Activated naive CD8-positive, alpha-beta T cell treated with anti-CD3 and anti-CD28 coated beads, Interleukin-2, amount 10 ng/mL, durations not matched to agents 7 days and 5 days (primary cell): ENCODE measurements around the gene ESYT1. TPM values are rescaled to one million over a fixed set of nuclear protein-coding genes. Genes with fewer than 3 reads are reported as not detected.

Source experiments
- ATAC-seq: fragments of 150-1000 bp; cut with Tn5 transposase; one replicate; pipeline ENCODE4 v1.10.0; 2021; ENCODE audit warnings: low read depth, moderate library complexity
- POLR2A ChIA-PET: fragments of 350-600 bp; sonication (Branson Sonifier 250); formaldehyde crosslinking; loops from one replicate; lab custom pipeline; 2021; ENCODE audit warnings: antibody characterized with exemption; lab: Charles Lee
- DNase-seq: peaks from one replicate; pipeline ENCODE4 v3.0.0; 2021
- H3K27ac Mint-ChIP-seq: one replicate; pipeline ENCODE4 v1.8.0; 2022; ENCODE audit warnings: mild to moderate bottlenecking, mixed read lengths
- H3K27me3 Mint-ChIP-seq: one replicate; pipeline ENCODE4 v1.8.0; 2022; ENCODE audit warnings: mild to moderate bottlenecking, moderate library complexity, mixed read lengths
- H3K36me3 Mint-ChIP-seq: one replicate; pipeline ENCODE4 v1.8.0; 2021; ENCODE audit warnings: mild to moderate bottlenecking, mixed read lengths
- H3K4me1 Mint-ChIP-seq: one replicate; pipeline ENCODE4 v1.8.0; 2021; ENCODE audit warnings: mixed read lengths
- H3K4me3 Mint-ChIP-seq: one replicate; pipeline ENCODE4 v1.8.0; 2022; ENCODE audit warnings: mild to moderate bottlenecking, moderate library complexity, mixed read lengths
- H3K9me3 Mint-ChIP-seq: one replicate; pipeline ENCODE4 v1.8.0; 2021; ENCODE audit warnings: mixed read lengths
- total RNA-seq, 2 experiments: library from RNA; stranded (reverse); gene quantifications; one replicate each; pipeline ENCODE4 v1.2.3, GENCODE V29; 2021

Gene ESYT1
- total RNA-seq, 2 experiments from 2014 or later: 251 TPM

DNA sequence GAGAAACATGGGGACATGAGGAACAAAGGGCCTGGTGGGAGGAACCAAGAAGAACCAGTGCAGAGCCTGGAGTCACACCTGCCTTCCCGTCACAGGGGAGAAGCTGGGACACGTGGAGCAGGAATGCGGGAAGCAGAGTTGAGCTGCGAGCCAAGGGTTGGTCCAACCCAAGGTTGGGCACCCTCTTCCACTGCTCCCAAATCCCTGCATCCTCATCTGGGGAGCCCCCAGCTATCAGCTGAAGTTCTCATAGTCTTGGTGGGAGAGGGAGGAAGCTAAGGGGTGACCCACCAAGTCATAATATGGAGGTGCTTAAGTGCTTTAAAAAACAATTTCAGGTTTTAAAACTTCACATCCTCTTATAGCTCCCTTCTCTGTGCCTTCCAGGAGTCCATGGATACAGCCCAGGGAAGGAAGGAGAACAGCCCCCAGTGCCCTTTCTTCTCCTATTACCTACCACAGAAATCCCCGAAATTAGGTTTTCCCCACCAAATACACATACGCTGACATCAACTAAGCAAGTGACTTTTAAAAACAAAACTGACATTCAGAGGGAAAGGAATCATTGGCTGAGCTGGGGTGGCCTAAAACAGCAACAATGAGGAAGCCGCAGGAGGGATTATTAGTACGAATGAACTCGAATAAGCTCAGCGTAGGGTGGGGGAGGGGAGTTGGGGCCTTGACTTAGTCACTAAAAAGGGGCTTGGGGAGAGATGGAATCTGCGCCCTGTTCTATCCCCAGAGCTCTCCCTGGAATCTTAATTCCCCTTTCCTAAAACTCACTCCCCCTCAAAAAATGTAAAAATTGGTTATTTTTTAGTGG, 34.6 kb downstream of the ESYT1 start:
- Mint-ChIP-seq H3K4me1 (peaks cover 28% of the 10 kb centered on the region), H3K27me3 (no peaks in the 10 kb centered on the region)

GRCh38 chr12:56163533-56164344, 35.7 kb downstream of the ESYT1 start:
- H3K9me3 Mint-ChIP-seq: no peaks in the 10 kb centered on the region
- POLR2A ChIA-PET: interaction anchor here (0.7 to 9.1 kb wide), 11 partner anchors 10 to 59 kb away, joined by 3 to 145 read pairs (median 6); partner anchors contain the start of genes ESYT1, MYL6B, PA2G4 and RNF41
- DNase-seq (no peak), ATAC-seq (no peak)
- H3K36me3 Mint-ChIP-seq: peaks cover 49% of the 10 kb centered on the region
- no peaks in the 10 kb centered on the region for H3K27me3 Mint-ChIP-seq
- H3K4me3 Mint-ChIP-seq: no peak overlapping the region
- peak overlapping the region; percentile 12 for H3K27ac Mint-ChIP-seq
- peaks cover 28% of the 10 kb centered on the region for H3K4me1 Mint-ChIP-seq

More for the DNA sequence above, 34.6 kb downstream of the ESYT1 start:
- ATAC-seq (no peak), DNase-seq (no peak)
- Mint-ChIP-seq H3K36me3 (peaks cover 48% of the 10 kb centered on the region), H3K9me3 (no peaks in the 10 kb centered on the region), H3K27ac (peak overlapping the region; percentile 54), H3K4me3 (peak overlapping the region; percentile 4)
- POLR2A ChIA-PET: interaction anchor here (0.7 to 9.1 kb wide), 15 partner anchors 9 to 306 kb away, joined by 3 to 145 read pairs (median 6); partner anchors contain the start of genes ESYT1, MYL6B, PA2G4 and RAB5B

GRCh38 chr12:56164345-56164729, 36.3 kb downstream of the ESYT1 start:
- no peak for ATAC-seq
- Mint-ChIP-seq H3K36me3 (peaks cover 47% of the 10 kb centered on the region), H3K4me1 (peaks cover 25% of the 10 kb centered on the region), H3K27me3 (no peaks in the 10 kb centered on the region), H3K27ac (peak overlapping the region; percentile 8), H3K4me3 (no peak overlapping the region), H3K9me3 (no peaks in the 10 kb centered on the region)
- POLR2A ChIA-PET: interaction anchor here (1.0 to 9.1 kb wide), 5 partner anchors 10 to 45 kb away, joined by 3 to 145 read pairs (median 4); partner anchors contain the start of genes ESYT1 and SMARCC2
- no peak for DNase-seq

- Mint-ChIP-seq H3K9me3 (no peaks in the 10 kb centered on the region), H3K27ac (no peak overlapping the region), H3K4me3 (no peak overlapping the region), H3K36me3 (peaks cover 41% of the 10 kb centered on the region), H3K27me3 (no peaks in the 10 kb centered on the region), H3K4me1 (peaks cover 17% of the 10 kb centered on the region)
- POLR2A ChIA-PET: interaction anchor here (0.8 to 9.1 kb wide), 3 partner anchors 10 to 39 kb away, joined by 3 to 145 read pairs (median 4); partner anchors contain the start of gene ESYT1
- DNase-seq (no peak), ATAC-seq (no peak)
Measured at GRCh38 chr12:56165369-56165768, 37.3 kb downstream of the ESYT1 start.

DNA sequence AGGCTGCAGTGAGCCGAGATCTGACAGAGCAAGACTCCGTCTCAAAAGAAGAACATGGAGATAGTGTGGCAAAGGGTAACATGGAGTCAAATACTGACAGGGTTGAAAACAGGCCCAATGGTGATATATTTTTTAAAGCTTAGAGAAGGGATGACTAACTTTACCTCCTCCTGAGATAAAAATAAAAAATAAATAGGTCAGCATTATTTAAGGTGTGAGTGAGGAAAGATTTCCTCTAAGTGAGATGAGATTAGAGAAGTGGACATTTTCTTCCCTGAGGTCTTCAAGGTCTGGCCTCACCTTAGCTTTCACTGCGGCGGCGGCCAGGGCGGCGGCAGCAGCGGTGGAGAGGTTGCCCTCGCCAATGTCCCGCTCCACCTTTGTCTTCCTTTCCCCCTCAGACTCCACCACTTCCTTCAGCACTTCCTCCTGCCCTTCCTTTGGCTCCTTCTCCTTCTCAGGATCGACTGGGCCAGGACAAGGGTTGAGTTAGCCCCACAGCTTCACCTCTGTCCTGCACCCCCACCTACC, 41.2 kb downstream of the ESYT1 start:
- Mint-ChIP-seq H3K4me1 (peaks cover 5% of the 10 kb centered on the region), H3K4me3 (no peak overlapping the region), H3K36me3 (peaks cover 30% of the 10 kb centered on the region), H3K27me3 (no peaks in the 10 kb centered on the region), H3K27ac (peak overlapping the region; percentile 74), H3K9me3 (no peaks in the 10 kb centered on the region)
- DNase-seq (no peak), ATAC-seq (no peak)
- POLR2A ChIA-PET: interaction anchor here (0.6 kb wide), 1 partner anchor 13 kb away, joined by 3 read pairs; no protein-coding TSS in a partner anchor

GRCh38 chr12:56172839-56173238, 44.8 kb downstream of the ESYT1 start:
- H3K4me3 Mint-ChIP-seq: no peak overlapping the region
- no peaks in the 10 kb centered on the region for H3K9me3 Mint-ChIP-seq
- no peak for DNase-seq
- POLR2A ChIA-PET: interaction anchor here (0.9 to 2.0 kb wide), 4 partner anchors 10 to 16 kb away, joined by 3 to 7 read pairs (median 3); partner anchors contain the start of gene SMARCC2
- H3K27me3 Mint-ChIP-seq: no peaks in the 10 kb centered on the region
- H3K36me3 Mint-ChIP-seq: peaks cover 34% of the 10 kb centered on the region
- H3K4me1 Mint-ChIP-seq: no peaks in the 10 kb centered on the region
- ATAC-seq: no peak
- H3K27ac Mint-ChIP-seq: no peak overlapping the region

DNA sequence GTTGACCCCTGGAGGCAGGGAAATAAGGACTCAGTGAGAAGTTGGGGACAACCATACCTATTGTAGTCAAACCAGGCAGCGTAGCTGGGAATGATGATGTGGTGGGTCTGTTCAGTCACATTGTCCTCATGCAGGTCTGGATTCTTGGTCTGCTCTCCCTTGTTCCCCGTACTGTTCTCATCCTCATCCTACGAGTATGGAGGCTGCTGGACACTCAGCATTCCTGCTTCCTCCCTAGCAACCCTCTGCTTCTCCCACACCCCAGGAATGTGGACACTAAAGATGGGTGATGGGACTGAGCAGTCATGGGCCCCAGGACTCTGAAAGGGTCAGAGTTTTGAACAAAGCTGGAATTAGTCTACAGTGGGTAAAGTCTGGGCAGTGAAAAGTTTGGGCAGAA, 50.3 kb downstream of the ESYT1 start:
- Mint-ChIP-seq H3K27ac (no peak overlapping the region), H3K36me3 (peaks cover 51% of the 10 kb centered on the region), H3K4me3 (no peak overlapping the region), H3K27me3 (no peaks in the 10 kb centered on the region), H3K4me1 (no peaks in the 10 kb centered on the region), H3K9me3 (no peaks in the 10 kb centered on the region)
- POLR2A ChIA-PET: interaction anchor here (4.6 kb wide), 1 partner anchor 16 kb away, joined by 24 read pairs; no protein-coding TSS in a partner anchor
- DNase-seq (no peak), ATAC-seq (no peak)

DNA sequence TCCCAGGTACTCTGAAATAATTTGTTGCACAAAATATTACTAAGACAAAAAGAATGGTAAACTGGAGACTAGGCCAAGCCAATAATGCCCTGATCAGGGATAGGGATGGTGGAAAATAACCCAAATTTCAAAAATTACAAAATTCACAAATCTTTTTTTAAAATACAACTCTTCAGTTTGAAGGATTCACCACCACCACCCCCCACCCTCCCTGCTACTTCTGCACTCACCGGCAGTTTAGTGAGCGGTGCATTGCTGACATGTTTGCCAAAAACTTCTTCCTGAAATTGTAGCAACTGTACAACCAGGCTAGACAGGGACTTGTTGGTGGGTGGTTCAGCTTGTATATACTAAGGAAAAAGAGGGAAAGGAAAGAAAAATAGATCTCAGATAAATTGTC, 58.9 kb downstream of the ESYT1 start:
- Mint-ChIP-seq H3K4me1 (peaks cover 36% of the 10 kb centered on the region), H3K27ac (peak overlapping the region; percentile 44), H3K9me3 (no peaks in the 10 kb centered on the region), H3K27me3 (peaks cover 2% of the 10 kb centered on the region), H3K36me3 (peaks cover 19% of the 10 kb centered on the region), H3K4me3 (peak overlapping the region; percentile 95)
- DNase-seq: no peak
- no peak for ATAC-seq
- POLR2A ChIA-PET: interaction anchor here (1.9 to 6.2 kb wide), 4 partner anchors 26 to 67 kb away, joined by 5 to 86 read pairs (median 73); partner anchors contain the start of genes ESYT1, MYL6 and ZC3H10

GRCh38 chr12:56188131-56188777, 60.2 kb downstream of the ESYT1 start:
- no peaks in the 10 kb centered on the region for H3K9me3 Mint-ChIP-seq
- peak overlapping the region; percentile 95 for H3K4me3 Mint-ChIP-seq
- peaks cover 44% of the 10 kb centered on the region for H3K4me1 Mint-ChIP-seq
- ATAC-seq (no peak), DNase-seq (no peak)
- peaks cover 21% of the 10 kb centered on the region for H3K36me3 Mint-ChIP-seq
- H3K27ac Mint-ChIP-seq: peak overlapping the region; percentile 89
- POLR2A ChIA-PET: interaction anchor here (0.8 to 6.2 kb wide), 13 partner anchors 13 to 449 kb away, joined by 3 to 86 read pairs (median 5); partner anchors contain the start of genes ESYT1, MYL6, PA2G4 and RNF41
- peaks cover 2% of the 10 kb centered on the region for H3K27me3 Mint-ChIP-seq

DNA sequence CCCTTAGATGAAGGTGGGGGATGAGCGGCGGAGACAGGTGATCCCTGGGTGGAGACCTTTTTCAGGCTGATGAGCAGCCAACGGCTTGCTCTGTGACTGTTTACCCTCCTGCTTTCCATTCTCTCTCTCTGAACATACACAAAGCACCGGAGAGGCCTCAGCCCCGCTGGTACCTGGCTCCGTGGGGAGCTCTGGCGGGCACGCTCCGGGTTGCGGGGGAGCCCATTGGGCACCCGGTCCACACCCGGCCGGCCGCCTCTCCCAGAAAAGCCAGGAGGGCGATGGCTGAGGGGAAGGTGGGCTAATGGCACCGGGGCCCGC, 60.7 kb downstream of the ESYT1 start:
- POLR2A ChIA-PET: interaction anchor here (0.8 to 6.2 kb wide), 19 partner anchors 10 to 450 kb away, joined by 3 to 86 read pairs (median 5); partner anchors contain the start of genes ESYT1, MYL6, PA2G4 and RNF41
- H3K27ac Mint-ChIP-seq: peak overlapping the region; percentile 89
- H3K4me3 Mint-ChIP-seq: peak overlapping the region; percentile 95
- peaks cover 47% of the 10 kb centered on the region for H3K4me1 Mint-ChIP-seq
- ATAC-seq (no peak), DNase-seq (no peak)
- no peaks in the 10 kb centered on the region for H3K9me3 Mint-ChIP-seq
- peaks cover 23% of the 10 kb centered on the region for H3K36me3 Mint-ChIP-seq
- peaks cover 2% of the 10 kb centered on the region for H3K27me3 Mint-ChIP-seq

DNA sequence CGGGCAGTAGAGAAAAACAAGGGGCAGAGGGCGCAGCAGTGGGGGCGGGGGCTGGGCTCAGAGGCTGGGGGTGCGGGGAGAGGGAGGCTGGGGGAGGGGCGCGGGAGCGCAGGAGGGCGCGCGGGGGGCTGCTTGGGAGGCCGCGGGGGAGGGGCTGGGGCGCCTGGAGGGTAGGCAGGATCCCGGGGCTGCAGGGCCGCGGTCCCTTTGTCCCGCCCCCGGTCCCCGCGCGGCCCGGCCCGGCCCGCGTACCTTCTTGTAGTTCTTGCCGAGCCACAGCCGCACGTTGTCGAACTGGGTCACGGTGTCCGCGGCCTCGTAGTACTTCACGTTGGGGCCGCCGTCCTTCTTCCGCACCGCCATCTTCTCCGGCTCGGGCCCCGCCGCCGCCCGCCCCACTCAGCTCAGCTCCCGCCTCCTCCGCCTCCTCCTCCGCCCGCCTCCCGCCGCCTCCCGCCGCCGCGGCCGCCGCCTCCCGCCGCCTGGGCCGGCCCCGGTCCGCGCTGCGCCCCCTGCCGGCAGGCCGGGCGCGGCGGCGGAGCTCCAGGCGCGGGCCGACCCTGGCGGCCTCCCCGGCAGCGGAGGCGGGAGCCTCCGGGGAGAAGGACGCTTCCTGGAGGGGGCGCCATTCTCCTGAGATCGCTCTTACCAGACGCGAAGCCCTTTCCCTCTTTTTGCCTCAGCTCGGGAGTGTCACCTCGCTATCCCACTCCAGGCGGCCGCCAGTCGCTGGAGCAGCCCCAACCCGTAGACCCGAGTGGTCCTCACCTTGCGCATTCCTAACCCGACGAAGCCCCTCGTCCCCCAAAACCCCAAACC, 61.2 kb downstream of the ESYT1 start, which contains the start of gene SMARCC2:
Gene SMARCC2, minus strand, starts transcription at position 385 of the 819 bp plus-strand sequence. Its CDS starts 22 bp downstream, at position 363.
- Mint-ChIP-seq H3K36me3 (peaks cover 21% of the 10 kb centered on the region), H3K4me1 (peaks cover 47% of the 10 kb centered on the region), H3K9me3 (no peaks in the 10 kb centered on the region), H3K27ac (peak within 1 kb of the TSS; percentile 98), H3K27me3 (peaks cover 2% of the 10 kb centered on the region), H3K4me3 (peak within 1 kb of the TSS; percentile 99)
- DNase-seq: peak; percentile 94
- peak; percentile 87 for ATAC-seq
- POLR2A ChIA-PET: interaction anchor here (0.5 to 6.2 kb wide), 32 partner anchors 9 to 459 kb away, joined by 3 to 86 read pairs (median 4); partner anchors contain the start of genes ANKRD52, CNPY2, CS and ESYT1
